Hepatic stellate cell (primary cell): ENCODE results near the gene HMG20A.
A peak's percentile ranks its signal among the peaks of the same experiment; 100 is the strongest.

Source experiments
- DNase-seq: peaks from one replicate; pipeline ENCODE4 v3.0.0; 2011; ENCODE audit warnings: low spot score

Gene HMG20A

GRCh38 chr15:77478051-77478450 lies 57.4 kb downstream of the HMG20A start:
- no peak for DNase-seq

- no peak for DNase-seq
Observed at GRCh38 chr15:77479015-77479414, 58.3 kb downstream of the HMG20A start.

GRCh38 chr15:77480859-77481633 lies 60.4 kb downstream of the HMG20A start:
- no peak for DNase-seq

GRCh38 chr15:77481670-77482069 lies 61.0 kb downstream of the HMG20A start:
- DNase-seq = no peak

- no peak for DNase-seq
Observed at GRCh38 chr15:77482570-77482969, 61.9 kb downstream of the HMG20A start.

- no peak for DNase-seq
Observed at GRCh38 chr15:77483425-77484140, 62.9 kb downstream of the HMG20A start.

GRCh38 chr15:77484994-77485393 lies 64.3 kb downstream of the HMG20A start:
- no peak for DNase-seq

- DNase-seq = no peak
Observed at GRCh38 chr15:77486542-77487468, 66.1 kb downstream of the HMG20A start.

- no peak for DNase-seq
Observed at GRCh38 chr15:77487469-77487842, 66.8 kb downstream of the HMG20A start.

GRCh38 chr15:77487888-77488287 lies 67.2 kb downstream of the HMG20A start:
- DNase-seq = no peak

GRCh38 chr15:77489647-77490046 lies 69.0 kb downstream of the HMG20A start:
- DNase-seq = no peak

GRCh38 chr15:77493324-77493907 lies 72.7 kb downstream of the HMG20A start:
- DNase-seq = no peak

- no peak for DNase-seq
Observed at GRCh38 chr15:77494073-77494867, 73.6 kb downstream of the HMG20A start.

GRCh38 chr15:77494964-77495363 lies 74.3 kb downstream of the HMG20A start:
- no peak for DNase-seq

GRCh38 chr15:77495838-77496596 lies 75.3 kb downstream of the HMG20A start:
- no peak for DNase-seq

GRCh38 chr15:77496715-77497109 lies 76.0 kb downstream of the HMG20A start:
- DNase-seq = peak; percentile 82

- DNase-seq = no peak
Observed at GRCh38 chr15:77497110-77497737, 76.5 kb downstream of the HMG20A start.

- DNase-seq = no peak
Observed at GRCh38 chr15:77497942-77498361, 77.3 kb downstream of the HMG20A start.

GRCh38 chr15:77499087-77499760 lies 78.5 kb downstream of the HMG20A start:
- no peak for DNase-seq
